ENCODE measurements around the gene TSSK2.

The TSSK2 gene

GRCh38 chr22:19090183-19090582 lies 40.9 kb upstream of the TSSK2 start:
- TF ChIP-seq CTCF (IDR thresholded peaks at IDR 0.05; ENCODE audit: insufficient read depth, low read length, poor library complexity, severe bottlenecking): no peak
- no peak for TF ChIP-seq EZH2phosphoT487 (conservative IDR thresholded peaks at IDR 0.05; ENCODE audit: low read length)
- H4K20me1 ChIP-seq (ENCODE audit: low read depth, low read length): no peaks in the 10 kb centered on the region
- H3K4me2 ChIP-seq (ENCODE audit: low read depth, low read length, poor library complexity, severe bottlenecking): no peak overlapping the region
- no peak overlapping the region for H3K27ac ChIP-seq (ENCODE audit: low read depth, low read length)
- H2AFZ ChIP-seq (ENCODE audit: low read depth, low read length, severe bottlenecking): no peak overlapping the region
- H3K4me3 ChIP-seq (ENCODE audit: insufficient read depth, low read length, poor library complexity, severe bottlenecking): no peak overlapping the region
- no peaks in the 10 kb centered on the region for H3K27me3 ChIP-seq (ENCODE audit: low read length)
- H3K9me3 ChIP-seq (ENCODE audit: insufficient read depth, low read length): no peaks in the 10 kb centered on the region
- H3K79me2 ChIP-seq (ENCODE audit: insufficient read depth, low read length): no peaks in the 10 kb centered on the region
- H3K36me3 ChIP-seq (ENCODE audit: low read length): no peaks in the 10 kb centered on the region
- no peak overlapping the region for H3K9ac ChIP-seq (ENCODE audit: low read length)
- H3K9me2 ChIP-seq (replicated peaks; ENCODE audit: insufficient read depth, low read length): no peaks in the 10 kb centered on the region
- no peaks in the 10 kb centered on the region for H3F3A ChIP-seq (ENCODE audit: insufficient read depth)

GRCh38 chr22:19090586-19091127 lies 40.5 kb upstream of the TSSK2 start:
- TF ChIP-seq EZH2phosphoT487 (conservative IDR thresholded peaks at IDR 0.05; ENCODE audit: low read length) (no peak), CTCF (IDR thresholded peaks at IDR 0.05; ENCODE audit: insufficient read depth, low read length, poor library complexity, severe bottlenecking) (no peak)
- Histone ChIP-seq H3K27me3 (ENCODE audit: low read length) (no peaks in the 10 kb centered on the region), H2AFZ (ENCODE audit: low read depth, low read length, severe bottlenecking) (no peak overlapping the region), H3K27ac (ENCODE audit: low read depth, low read length) (no peak overlapping the region), H3K9me3 (ENCODE audit: insufficient read depth, low read length) (no peaks in the 10 kb centered on the region), H3K79me2 (ENCODE audit: insufficient read depth, low read length) (no peaks in the 10 kb centered on the region), H3K36me3 (ENCODE audit: low read length) (no peaks in the 10 kb centered on the region), H3K9ac (ENCODE audit: low read length) (no peak overlapping the region), H3K9me2 (replicated peaks; ENCODE audit: insufficient read depth, low read length) (no peaks in the 10 kb centered on the region), H3K4me2 (ENCODE audit: low read depth, low read length, poor library complexity, severe bottlenecking) (no peak overlapping the region), H3F3A (ENCODE audit: insufficient read depth) (no peaks in the 10 kb centered on the region), H3K4me3 (ENCODE audit: insufficient read depth, low read length, poor library complexity, severe bottlenecking) (no peak overlapping the region), H4K20me1 (ENCODE audit: low read depth, low read length) (no peaks in the 10 kb centered on the region)

- Histone ChIP-seq H3K27ac (ENCODE audit: low read depth, low read length) (no peak overlapping the region), H3F3A (ENCODE audit: insufficient read depth) (no peaks in the 10 kb centered on the region), H2AFZ (ENCODE audit: low read depth, low read length, severe bottlenecking) (no peak overlapping the region), H3K9me2 (replicated peaks; ENCODE audit: insufficient read depth, low read length) (no peaks in the 10 kb centered on the region), H3K4me3 (ENCODE audit: insufficient read depth, low read length, poor library complexity, severe bottlenecking) (no peak overlapping the region), H3K9ac (ENCODE audit: low read length) (no peak overlapping the region), H3K4me2 (ENCODE audit: low read depth, low read length, poor library complexity, severe bottlenecking) (no peak overlapping the region), H3K36me3 (ENCODE audit: low read length) (no peaks in the 10 kb centered on the region), H3K27me3 (ENCODE audit: low read length) (no peaks in the 10 kb centered on the region), H4K20me1 (ENCODE audit: low read depth, low read length) (no peaks in the 10 kb centered on the region), H3K79me2 (ENCODE audit: insufficient read depth, low read length) (no peaks in the 10 kb centered on the region), H3K9me3 (ENCODE audit: insufficient read depth, low read length) (no peaks in the 10 kb centered on the region)
- TF ChIP-seq CTCF (IDR thresholded peaks at IDR 0.05; ENCODE audit: insufficient read depth, low read length, poor library complexity, severe bottlenecking): no peak
- TF ChIP-seq EZH2phosphoT487 (conservative IDR thresholded peaks at IDR 0.05; ENCODE audit: low read length): no peak
These were observed 38.4 kb upstream of the TSSK2 start for GRCh38 chr22:19092725-19093124.

All from SU-DHL-6 (cell line).